GM12891 (cell line): ENCODE results near the gene C4orf50.

ENCODE experiments used
- POLR2A ChIP-seq: IDR thresholded peaks from 2 replicates; pipeline ENCODE4 v1.6.1; 2011; ENCODE audit warnings: low read depth, low read length, control low read depth
- POLR2AphosphoS5 ChIP-seq: IDR thresholded peaks from 2 replicates; pipeline ENCODE4 v1.6.1; 2011; ENCODE audit warnings: low read depth, low read length, control low read depth
- POU2F2 ChIP-seq: IDR thresholded peaks from 2 replicates; pipeline ENCODE4 v1.6.1; 2011; ENCODE audit warnings: low read depth, mild to moderate bottlenecking, control low read depth, low read length, moderate library complexity
- SPI1 ChIP-seq: IDR thresholded peaks from 2 replicates; pipeline ENCODE4 v1.6.1; 2011; ENCODE audit warnings: low read depth, low read length, control low read depth
- TAF1 ChIP-seq: IDR thresholded peaks from 2 replicates; pipeline ENCODE4 v1.6.1; 2011; ENCODE audit warnings: low read depth, low read length, control low read depth

DNA sequence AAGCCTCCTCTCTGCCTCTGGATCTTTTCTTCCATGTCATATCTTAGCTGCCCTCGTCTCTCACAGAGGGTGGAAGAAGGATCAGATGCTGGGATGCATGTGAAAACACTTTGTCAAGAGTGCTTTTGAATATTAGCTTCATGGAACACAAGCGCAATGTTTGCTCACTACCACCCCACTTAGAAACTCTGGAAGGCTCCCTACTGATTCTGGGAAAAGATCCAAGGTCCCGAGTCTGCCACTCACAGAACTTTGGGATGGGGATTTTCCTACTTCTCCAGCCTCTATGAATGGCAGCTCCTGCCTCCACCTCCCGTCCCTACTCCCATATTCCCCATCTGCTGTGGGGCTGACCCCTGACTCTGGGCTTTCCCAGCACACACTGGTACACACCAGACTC lies 85.1 kb downstream of the C4orf50 start:
- TF ChIP-seq POLR2A: no peak
- no peak for TF ChIP-seq POU2F2
- no peak for TF ChIP-seq POLR2AphosphoS5
- no peak for TF ChIP-seq TAF1
- no peak for TF ChIP-seq SPI1
